Measurements from ENCODE around the gene FBXL17. TPM values are rescaled to one million over a fixed set of nuclear protein-coding genes. Genes with fewer than 3 reads are reported as not detected.
"Not testable (repeated sequence)": the region's sequence is repeated elsewhere in the genome, so short reads cannot be mapped to it uniquely, and the experiment has no call there.

The FBXL17 gene
- total RNA-seq, 3 donors from 2014 or later, result 22.6 to 31.3 (median 28.8) TPM

DNA sequence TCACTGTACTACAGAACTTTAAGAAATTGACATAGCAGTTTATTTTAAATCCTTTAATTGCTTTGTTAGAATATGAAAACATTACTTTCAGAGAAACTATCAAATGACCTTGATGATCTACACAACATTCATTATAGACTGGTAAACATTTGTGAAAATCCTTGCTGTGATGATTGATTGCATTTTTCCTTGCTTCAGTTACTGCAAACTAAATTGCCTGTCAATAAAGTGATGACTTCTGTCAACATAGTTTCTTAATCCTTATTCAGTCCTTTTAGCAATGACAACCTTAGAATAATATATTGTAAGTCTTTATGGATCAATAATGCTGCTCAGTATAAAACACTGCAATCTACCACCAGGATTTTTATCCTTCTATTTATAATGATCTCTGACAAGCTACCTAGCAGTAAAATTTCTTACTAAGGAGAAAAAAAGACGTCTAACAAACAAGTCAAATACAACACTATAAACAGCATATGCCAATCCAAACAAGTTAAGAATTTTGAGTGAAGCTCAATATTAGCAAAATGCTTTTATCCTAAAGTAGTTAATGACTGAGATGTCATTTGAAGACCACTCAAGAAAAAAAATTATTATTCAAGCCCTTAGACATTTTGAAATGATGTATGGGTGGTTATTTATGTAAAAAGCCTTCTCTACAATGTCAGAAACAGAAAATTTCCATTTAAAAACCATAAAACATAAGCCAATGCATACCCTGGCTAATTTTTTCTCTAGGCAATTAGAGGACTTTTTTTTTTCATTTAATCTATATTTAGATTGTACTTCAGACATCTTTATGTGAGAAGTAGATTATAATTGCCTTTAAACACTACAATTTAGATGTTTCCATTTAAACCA, 105.5 kb downstream of the FBXL17 start:
- DNase-seq (ENCODE audit: low spot score in 2 of 2), result no peak
- intact Hi-C loops (cut with DNase I; ENCODE audit: low total_unique reads), result no loop called here
- Histone ChIP-seq H3K27me3 (no peaks in the 10 kb centered on the region), H3K4me3 (no peak overlapping the region), H3K4me1 (no peaks in the 10 kb centered on the region), H3K9me3 (no peaks in the 10 kb centered on the region), H3K36me3 (no peaks in the 10 kb centered on the region), H3K27ac (no peak overlapping the region)
- TF ChIP-seq POLR2A (IDR thresholded peaks at IDR 0.05), result no peak
- TF ChIP-seq, protein P1, sequence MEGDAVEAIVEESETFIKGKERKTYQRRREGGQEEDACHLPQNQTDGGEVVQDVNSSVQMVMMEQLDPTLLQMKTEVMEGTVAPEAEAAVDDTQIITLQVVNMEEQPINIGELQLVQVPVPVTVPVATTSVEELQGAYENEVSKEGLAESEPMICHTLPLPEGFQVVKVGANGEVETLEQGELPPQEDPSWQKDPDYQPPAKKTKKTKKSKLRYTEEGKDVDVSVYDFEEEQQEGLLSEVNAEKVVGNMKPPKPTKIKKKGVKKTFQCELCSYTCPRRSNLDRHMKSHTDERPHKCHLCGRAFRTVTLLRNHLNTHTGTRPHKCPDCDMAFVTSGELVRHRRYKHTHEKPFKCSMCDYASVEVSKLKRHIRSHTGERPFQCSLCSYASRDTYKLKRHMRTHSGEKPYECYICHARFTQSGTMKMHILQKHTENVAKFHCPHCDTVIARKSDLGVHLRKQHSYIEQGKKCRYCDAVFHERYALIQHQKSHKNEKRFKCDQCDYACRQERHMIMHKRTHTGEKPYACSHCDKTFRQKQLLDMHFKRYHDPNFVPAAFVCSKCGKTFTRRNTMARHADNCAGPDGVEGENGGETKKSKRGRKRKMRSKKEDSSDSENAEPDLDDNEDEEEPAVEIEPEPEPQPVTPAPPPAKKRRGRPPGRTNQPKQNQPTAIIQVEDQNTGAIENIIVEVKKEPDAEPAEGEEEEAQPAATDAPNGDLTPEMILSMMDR (IDR thresholded peaks at IDR 0.05), result no peak
- no peak for TF ChIP-seq POLR2AphosphoS5 (IDR thresholded peaks at IDR 0.05)

DNA sequence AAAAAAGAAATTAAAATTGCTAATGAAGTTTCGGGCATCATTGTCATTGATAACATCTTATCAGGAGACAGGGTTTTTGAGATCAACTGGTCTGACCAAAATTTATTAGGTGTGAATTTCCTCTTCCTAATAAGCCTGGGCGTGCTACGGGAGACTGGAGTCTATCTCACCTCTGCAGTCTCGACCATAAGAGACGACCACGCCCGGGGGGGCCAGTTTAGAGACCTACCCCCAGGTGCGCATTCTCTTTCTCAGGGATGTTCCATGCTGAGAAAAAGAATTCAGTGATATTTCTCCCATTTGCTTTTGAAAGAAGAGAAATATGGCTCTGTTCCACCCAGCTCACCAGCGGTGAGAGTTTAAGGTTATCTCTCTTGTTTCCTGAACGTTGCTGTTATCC, 107.8 kb downstream of the FBXL17 start:
- H3K9me3 ChIP-seq; intact Hi-C loops (cut with DNase I; ENCODE audit: low total_unique reads); H3K4me3 ChIP-seq; H3K27me3 ChIP-seq; DNase-seq (ENCODE audit: low spot score in 2 of 2); H3K36me3 ChIP-seq; H3K27ac ChIP-seq; H3K4me1 ChIP-seq: not testable (repeated sequence)

DNA sequence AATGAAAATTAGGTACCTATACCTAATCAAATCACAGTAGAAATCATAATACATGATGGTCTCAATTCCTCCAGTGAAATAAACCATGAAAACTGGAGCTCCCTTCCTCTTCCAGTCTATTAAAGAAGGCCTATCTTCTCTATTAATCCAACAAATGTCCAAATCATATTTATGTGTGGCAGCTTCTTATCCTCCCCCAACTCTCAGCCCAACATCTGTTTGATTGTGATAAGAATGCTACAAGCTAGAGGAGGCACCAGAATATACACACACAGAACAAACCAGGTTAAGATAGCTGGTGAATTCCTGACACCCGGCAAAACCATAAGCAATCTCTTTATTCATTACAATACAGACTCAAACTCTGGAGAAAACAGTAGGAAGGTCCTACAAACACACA, 110.8 kb downstream of the FBXL17 start:
- no peaks in the 10 kb centered on the region for H3K4me1 ChIP-seq
- H3K4me3 ChIP-seq, result no peak overlapping the region
- H3K36me3 ChIP-seq, result no peaks in the 10 kb centered on the region
- H3K27me3 ChIP-seq, result no peaks in the 10 kb centered on the region
- H3K27ac ChIP-seq, result no peak overlapping the region
- intact Hi-C loops (cut with DNase I; ENCODE audit: low total_unique reads), result no loop called here
- TF ChIP-seq, protein P1 (IDR thresholded peaks at IDR 0.05), result no peak
- no peak for TF ChIP-seq POLR2AphosphoS5 (IDR thresholded peaks at IDR 0.05)
- TF ChIP-seq POLR2A (IDR thresholded peaks at IDR 0.05), result no peak
- H3K9me3 ChIP-seq, result no peaks in the 10 kb centered on the region
- DNase-seq (ENCODE audit: low spot score in 2 of 2), result no peak

DNA sequence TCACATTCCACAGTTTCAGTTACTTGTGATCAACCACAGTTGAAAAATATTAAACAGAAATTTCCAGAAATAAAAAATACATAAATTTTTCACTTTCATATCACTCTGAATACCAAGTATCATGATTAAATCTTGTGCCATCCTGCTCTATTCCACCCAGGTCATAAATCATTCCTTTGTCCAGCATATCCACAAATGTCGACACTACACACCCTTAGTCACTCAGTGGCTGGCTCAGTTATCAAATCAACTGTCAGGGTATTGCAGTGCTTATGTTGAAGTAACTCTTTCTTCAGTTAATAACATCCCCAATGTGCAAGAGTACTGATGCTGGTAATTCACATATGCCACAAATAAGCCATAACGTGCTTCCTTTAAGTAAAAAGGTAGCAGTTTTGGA, 115.7 kb downstream of the FBXL17 start:
- intact Hi-C loops (cut with DNase I; ENCODE audit: low total_unique reads), result no loop called here
- H3K9me3 ChIP-seq, result no peaks in the 10 kb centered on the region
- TF ChIP-seq POLR2AphosphoS5 (IDR thresholded peaks at IDR 0.05) (no peak), POLR2A (IDR thresholded peaks at IDR 0.05) (no peak)
- TF ChIP-seq, protein P1 (IDR thresholded peaks at IDR 0.05), result no peak
- no peaks in the 10 kb centered on the region for H3K27me3 ChIP-seq
- no peaks in the 10 kb centered on the region for H3K4me1 ChIP-seq
- H3K27ac ChIP-seq, result no peak overlapping the region
- no peak for DNase-seq (ENCODE audit: low spot score in 2 of 2)
- no peaks in the 10 kb centered on the region for H3K36me3 ChIP-seq
- H3K4me3 ChIP-seq, result no peak overlapping the region

DNA sequence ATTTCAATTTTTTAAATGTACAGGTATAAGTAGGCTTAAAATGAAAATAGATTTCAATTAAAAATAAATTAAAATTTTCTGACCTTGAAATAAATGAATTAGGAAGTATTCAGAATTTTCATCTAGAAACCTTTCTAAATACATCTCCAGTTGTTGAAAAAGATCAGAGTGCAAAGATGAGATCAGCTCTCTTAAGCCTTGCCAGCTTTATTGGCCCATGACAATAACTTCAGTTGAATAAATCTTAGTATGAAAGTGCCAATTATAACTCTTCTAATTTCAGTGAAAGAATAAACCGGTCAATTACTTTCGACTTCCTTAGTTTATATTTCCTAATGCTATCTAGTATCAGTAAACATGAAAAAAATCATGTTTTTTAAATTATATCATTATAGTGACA, 117.4 kb downstream of the FBXL17 start:
- Histone ChIP-seq H3K27me3 (no peaks in the 10 kb centered on the region), H3K27ac (no peak overlapping the region), H3K4me1 (no peaks in the 10 kb centered on the region), H3K4me3 (no peak overlapping the region), H3K36me3 (no peaks in the 10 kb centered on the region), H3K9me3 (no peaks in the 10 kb centered on the region)
- intact Hi-C loops (cut with DNase I; ENCODE audit: low total_unique reads), result no loop called here
- TF ChIP-seq POLR2A (IDR thresholded peaks at IDR 0.05) (no peak), POLR2AphosphoS5 (IDR thresholded peaks at IDR 0.05) (no peak)
- TF ChIP-seq, protein P1 (IDR thresholded peaks at IDR 0.05), result no peak
- DNase-seq (ENCODE audit: low spot score in 2 of 2), result no peak

Data from breast epithelium (tissue), 4 donors.